ENCODE data around the gene ATXN1.

GRCh38 chr6:16658348-16659034, 102.8 kb downstream of the ATXN1 start:
- TF ChIP-seq TARDBP (IDR thresholded peaks at IDR 0.05) = no peak
- no peak for TF ChIP-seq FOXM1 (IDR thresholded peaks at IDR 0.05; ENCODE audit: borderline replicate concordance)
- TF ChIP-seq SP1 (IDR thresholded peaks at IDR 0.05) = no peak
- TF ChIP-seq SUZ12 (IDR thresholded peaks at IDR 0.05) = no peak
- no peak for TF ChIP-seq ARNT (IDR thresholded peaks at IDR 0.05)
- TF ChIP-seq FOXA1 (IDR thresholded peaks at IDR 0.05) = no peak
- no peak for TF ChIP-seq BHLHE40 (IDR thresholded peaks at IDR 0.05; ENCODE audit: borderline replicate concordance)

Data from HEK293T (cell line).